Left renal cortex interstitium (tissue), 4 donors: ENCODE results near the gene YJEFN3. TPM values are rescaled to one million over a fixed set of nuclear protein-coding genes. Genes with fewer than 3 reads are reported as not detected.

Source experiments
- DNase-seq, 4 donors: peaks; one replicate each; pipeline ENCODE4 v3.0.0-alpha.2; 2013; ENCODE audit warnings: low read depth in 4 of 4, low spot score in 2 of 4, missing footprints in 1 of 4
- polyA plus RNA-seq, 4 donors: library from polyadenylated mRNA; unstranded; fragments of 120-200 nt; gene quantifications; one replicate each; pipeline ENCODE4 v1.2.1, GENCODE V29; 2013; ENCODE audit not compliant: insufficient read length in 4 of 4

The YJEFN3 gene
- polyA plus RNA-seq, 4 donors = 3.2 to 14.2 (median 8.5) TPM

- DNase-seq = no peak
Measured at GRCh38 chr19:19495614-19496603, 32.8 kb upstream of the YJEFN3 start.

- no peak for DNase-seq
Measured at GRCh38 chr19:19498255-19498991, 30.3 kb upstream of the YJEFN3 start.

GRCh38 chr19:19499272-19499995 is 29.3 kb upstream of the YJEFN3 start:
- no peak for DNase-seq

GRCh38 chr19:19500975-19501644 is 27.6 kb upstream of the YJEFN3 start:
- no peak for DNase-seq

- DNase-seq = no peak
Measured at GRCh38 chr19:19501798-19502197, 26.9 kb upstream of the YJEFN3 start.

GRCh38 chr19:19502281-19502680 is 26.4 kb upstream of the YJEFN3 start:
- DNase-seq = no peak

GRCh38 chr19:19502808-19503602 is 25.7 kb upstream of the YJEFN3 start:
- no peak for DNase-seq

- no peak for DNase-seq
Measured at GRCh38 chr19:19504754-19505668, 23.7 kb upstream of the YJEFN3 start.

GRCh38 chr19:19505669-19506326 is 22.9 kb upstream of the YJEFN3 start:
- no peak for DNase-seq

- no peak for DNase-seq
Measured at GRCh38 chr19:19506592-19506991, 22.1 kb upstream of the YJEFN3 start.

GRCh38 chr19:19507354-19507753 is 21.4 kb upstream of the YJEFN3 start:
- DNase-seq = no peak

- no peak for DNase-seq
Measured at GRCh38 chr19:19508217-19508616, 20.5 kb upstream of the YJEFN3 start.

GRCh38 chr19:19510432-19510831 is 18.3 kb upstream of the YJEFN3 start:
- DNase-seq = no peak

- DNase-seq = no peak
Measured at GRCh38 chr19:19513682-19514081, 15.0 kb upstream of the YJEFN3 start.

GRCh38 chr19:19514215-19514657 is 14.5 kb upstream of the YJEFN3 start:
- DNase-seq = peak in 2 of 4 donors; percentile 34 to 55

- DNase-seq = no peak
Measured at GRCh38 chr19:19514881-19515641, 13.7 kb upstream of the YJEFN3 start, which contains the start of gene TSSK6. Gene TSSK6, minus strand, starts transcription at chr19:19515548. Its CDS starts 121 bp downstream, at chr19:19515427.
